LNCaP clone FGC (cell line): ENCODE data around the gene EPB41.
A peak's percentile ranks its signal among the peaks of the same experiment; 100 is the strongest.
"Not testable (repeated sequence)": the region's sequence is repeated elsewhere in the genome, so short reads cannot be mapped to it uniquely, and the experiment has no call there.

Experiments
- DNase-seq: peaks from one replicate; pipeline ENCODE4 v3.0.0-alpha.2; 2011; ENCODE audit warnings: low read depth
- H3K4me3 ChIP-seq: 2 replicates; pipeline ENCODE4 v1.5.1; 2011; ENCODE audit warnings: mild to moderate bottlenecking, low read depth, low read length, control low read depth
- TF ChIP-seq, protein P1 (sequence below): IDR thresholded peaks from 2 replicates; pipeline ENCODE4 v1.5.1; 2012; ENCODE audit warnings: mild to moderate bottlenecking; ENCODE audit not compliant: control insufficient read depth, insufficient read depth; ENCODE audit errors: extremely low read depth

EPB41 gene

DNA sequence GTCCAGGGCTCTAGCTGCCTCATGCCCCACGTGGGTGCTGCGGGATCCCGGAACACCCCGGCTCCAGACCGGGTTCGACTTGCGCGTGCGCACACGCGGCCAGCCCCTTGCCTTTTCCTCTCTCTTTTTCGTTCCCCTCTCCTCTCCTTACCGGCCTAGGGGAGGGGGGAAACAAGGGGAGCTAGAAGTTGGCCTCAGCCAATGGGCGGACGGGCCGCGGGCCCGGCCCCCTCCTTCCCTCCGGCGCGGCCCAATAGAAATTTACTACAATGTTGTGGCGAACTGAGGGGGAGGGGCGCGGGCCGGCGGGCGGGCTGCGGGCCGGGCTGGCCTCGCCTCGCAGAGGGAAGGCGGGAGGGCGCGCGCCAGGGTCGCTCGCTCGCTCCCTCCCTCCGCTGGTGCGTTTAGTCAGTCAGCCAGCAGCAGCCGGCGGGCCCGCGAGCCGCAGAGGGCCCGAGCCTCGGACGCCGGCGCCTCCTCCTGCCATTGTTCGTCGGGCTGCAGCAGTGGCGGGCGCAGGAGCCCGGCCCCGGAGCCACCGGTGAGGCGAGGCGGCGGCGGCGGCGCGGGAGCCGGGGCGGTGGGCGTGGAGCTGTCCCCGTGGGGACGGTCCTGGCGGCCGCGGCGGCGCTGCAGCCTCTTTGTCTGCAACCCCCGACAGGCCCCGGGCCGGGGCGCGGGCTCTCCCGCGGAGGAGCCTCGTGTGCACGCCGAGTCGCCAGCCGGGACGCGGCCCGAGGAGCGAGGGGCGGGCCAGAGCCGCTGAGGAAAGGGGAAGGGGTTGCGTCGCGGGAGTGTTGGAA, at the start of gene EPB41:
TSS of gene EPB41 (plus strand) at position 342 of the 803 bp plus-strand sequence. CDS start 72,869 bp downstream, outside the sequence.
- peak; percentile 78 for DNase-seq
- H3K4me3 ChIP-seq = peak within 1 kb of the TSS; percentile 69
- TF ChIP-seq, protein P1, sequence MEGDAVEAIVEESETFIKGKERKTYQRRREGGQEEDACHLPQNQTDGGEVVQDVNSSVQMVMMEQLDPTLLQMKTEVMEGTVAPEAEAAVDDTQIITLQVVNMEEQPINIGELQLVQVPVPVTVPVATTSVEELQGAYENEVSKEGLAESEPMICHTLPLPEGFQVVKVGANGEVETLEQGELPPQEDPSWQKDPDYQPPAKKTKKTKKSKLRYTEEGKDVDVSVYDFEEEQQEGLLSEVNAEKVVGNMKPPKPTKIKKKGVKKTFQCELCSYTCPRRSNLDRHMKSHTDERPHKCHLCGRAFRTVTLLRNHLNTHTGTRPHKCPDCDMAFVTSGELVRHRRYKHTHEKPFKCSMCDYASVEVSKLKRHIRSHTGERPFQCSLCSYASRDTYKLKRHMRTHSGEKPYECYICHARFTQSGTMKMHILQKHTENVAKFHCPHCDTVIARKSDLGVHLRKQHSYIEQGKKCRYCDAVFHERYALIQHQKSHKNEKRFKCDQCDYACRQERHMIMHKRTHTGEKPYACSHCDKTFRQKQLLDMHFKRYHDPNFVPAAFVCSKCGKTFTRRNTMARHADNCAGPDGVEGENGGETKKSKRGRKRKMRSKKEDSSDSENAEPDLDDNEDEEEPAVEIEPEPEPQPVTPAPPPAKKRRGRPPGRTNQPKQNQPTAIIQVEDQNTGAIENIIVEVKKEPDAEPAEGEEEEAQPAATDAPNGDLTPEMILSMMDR = no peak

DNA sequence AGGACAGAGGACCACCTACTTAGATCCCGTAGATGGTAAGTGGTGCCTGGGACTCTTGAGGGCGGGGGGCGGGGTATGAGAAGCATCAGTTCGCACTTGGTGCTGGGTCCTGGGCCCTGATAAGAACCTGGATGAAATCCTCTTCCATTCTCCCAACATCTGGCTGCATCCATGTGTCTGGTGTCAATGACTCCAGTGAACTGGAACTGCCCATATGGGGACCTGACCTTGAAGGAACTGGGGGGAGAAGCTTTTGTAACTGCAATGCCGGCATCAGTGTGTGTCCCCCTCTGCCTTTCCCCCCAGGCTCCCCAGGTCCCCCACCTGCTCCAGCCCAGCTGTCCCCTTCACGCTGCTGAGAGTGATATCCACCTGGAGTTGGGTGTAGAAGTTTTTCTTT, 49.7 kb upstream of the EPB41 start:
- TF ChIP-seq, protein P1 = no peak
- no peak overlapping the region for H3K4me3 ChIP-seq
- no peak for DNase-seq

DNA sequence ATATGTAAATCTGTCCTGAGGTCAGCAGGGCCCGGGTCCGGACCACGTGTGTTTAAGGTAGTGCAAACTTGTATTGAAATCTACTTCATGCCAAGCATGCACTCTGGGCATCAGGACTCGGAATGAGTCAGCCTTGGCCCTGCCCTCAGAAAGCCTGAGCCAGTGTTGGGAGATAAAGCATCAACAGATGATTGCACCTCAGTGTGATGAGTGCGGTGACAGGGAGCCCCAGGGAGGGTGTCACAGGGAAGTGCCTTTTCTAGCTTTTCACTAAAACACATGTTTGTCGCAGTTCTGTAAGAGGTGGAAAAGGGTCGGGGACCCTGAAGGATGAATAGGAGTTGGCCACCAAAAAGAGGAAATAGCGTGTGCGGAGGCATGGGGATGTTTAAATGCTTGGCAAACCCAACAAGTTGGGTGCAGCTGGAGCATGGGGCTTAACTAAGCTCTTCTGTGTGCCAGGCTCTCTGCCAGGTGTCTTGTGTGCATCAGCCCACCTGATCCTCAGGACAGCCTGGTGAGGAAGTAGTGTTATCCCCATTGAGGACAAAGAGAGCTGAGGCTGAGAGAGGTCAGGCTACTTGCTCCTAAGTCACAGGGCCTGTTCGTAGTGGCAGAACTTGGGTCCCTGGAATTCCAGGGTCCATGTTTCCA, 48.2 kb upstream of the EPB41 start:
- no peak for DNase-seq
- no peak overlapping the region for H3K4me3 ChIP-seq
- TF ChIP-seq, protein P1 = no peak

DNA sequence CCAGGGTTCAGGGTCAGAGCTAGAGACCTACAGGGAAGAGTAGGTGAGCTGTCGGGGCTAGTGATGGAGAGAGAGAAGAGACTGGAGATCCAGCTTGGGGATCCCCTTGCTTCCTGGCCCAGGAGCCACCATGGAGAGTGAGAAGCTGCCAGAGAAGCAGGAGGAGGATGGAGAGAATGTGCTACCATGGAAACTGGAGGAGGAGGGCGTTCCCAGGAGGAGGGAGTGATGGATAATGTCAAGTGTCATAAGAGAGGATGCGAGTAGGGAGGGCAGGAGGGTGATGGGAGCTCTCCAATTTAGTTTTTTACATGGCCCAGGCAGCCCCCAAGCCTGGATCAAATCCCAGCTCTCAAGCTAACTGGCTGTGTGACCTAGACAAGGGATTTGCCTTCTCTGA, 46.5 kb upstream of the EPB41 start:
- DNase-seq = no peak
- H3K4me3 ChIP-seq = no peak overlapping the region
- TF ChIP-seq, protein P1 = no peak

DNA sequence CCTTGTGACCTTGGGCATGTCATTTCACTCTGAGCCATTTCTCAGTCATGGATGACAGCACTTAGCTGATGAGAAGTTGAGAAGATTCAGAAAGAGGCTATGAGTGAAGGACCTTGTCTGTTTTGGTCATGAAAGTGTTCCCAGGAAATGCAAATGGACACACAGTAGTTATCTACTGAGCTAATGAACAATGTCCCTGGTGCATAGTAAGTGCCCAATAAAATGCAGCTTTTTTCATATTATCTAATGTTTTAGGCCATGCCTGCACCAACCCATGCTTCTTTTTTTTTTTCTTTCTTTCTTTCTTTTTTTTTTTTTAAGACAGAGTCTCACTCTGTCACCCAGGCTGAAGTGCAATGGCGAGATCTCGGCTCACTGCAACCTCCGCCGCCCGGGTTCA, 44.4 kb upstream of the EPB41 start:
- TF ChIP-seq, protein P1 = no peak
- no peak overlapping the region for H3K4me3 ChIP-seq
- no peak for DNase-seq

DNA sequence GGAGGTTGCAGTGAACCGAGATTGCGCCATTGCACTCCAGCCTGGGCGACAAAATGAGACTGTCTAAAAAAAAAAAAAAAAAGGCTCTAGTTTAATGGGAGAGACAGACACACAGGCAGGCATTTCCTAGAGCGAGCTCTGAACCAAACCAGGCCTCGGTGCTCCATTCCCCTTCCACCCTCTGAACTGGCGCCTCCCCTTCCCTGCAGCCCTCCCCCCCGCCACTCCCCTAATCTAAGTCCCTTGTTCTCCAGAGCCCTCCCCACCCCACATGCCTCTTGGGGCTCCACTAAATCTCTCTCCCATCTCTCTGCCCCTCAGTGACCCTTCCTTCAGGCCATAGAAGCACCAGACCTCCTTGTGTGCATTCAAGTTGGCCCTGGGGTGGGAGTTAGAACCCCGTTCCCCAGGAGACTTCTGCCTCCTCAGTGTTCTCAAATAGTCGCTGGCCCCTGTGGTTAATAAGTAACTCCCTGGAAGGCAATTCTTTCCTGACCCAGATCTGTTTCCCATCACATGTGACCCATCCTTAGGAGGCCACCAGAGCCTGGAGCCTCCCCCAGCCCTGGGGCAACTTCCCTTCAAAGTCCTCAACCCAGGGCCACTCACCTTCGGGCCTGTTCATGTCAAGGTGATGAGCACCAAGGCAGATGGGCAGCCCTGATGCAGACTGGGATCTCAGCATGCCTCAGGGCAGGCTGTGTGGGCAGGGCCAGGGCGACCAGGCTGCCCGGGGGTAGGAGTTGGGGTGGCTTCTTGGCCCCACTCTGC, 42.6 kb upstream of the EPB41 start:
- DNase-seq = no peak
- H3K4me3 ChIP-seq = no peak overlapping the region
- TF ChIP-seq, protein P1 = no peak

DNA sequence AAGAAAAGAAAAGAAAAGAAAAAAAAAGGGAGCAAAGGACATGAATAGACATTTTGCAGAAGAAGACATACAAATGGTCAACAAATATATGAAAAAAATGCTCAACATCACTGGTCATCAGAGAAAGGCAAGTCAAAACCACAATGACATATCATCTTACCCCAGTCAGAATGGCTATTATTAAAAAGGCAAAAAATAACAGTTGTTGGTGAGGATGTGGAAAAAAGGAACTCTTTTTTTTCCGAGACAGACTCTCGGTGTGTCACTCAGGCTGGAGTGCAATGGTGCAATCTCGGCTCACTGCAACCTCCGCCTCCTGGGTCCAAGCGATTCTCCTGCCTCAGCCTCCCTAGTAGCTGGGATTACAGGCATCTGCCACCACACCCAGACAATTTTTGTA, 39.2 kb upstream of the EPB41 start:
- not testable (repeated sequence) for DNase-seq, H3K4me3 ChIP-seq
